HG03575 (cell line): ENCODE results near the gene RSPRY1.

ENCODE experiments used
- ATAC-seq: cut with Tn5 transposase; IDR thresholded peaks from one replicate; pipeline ENCODE4 v1.9.1; 2021; ENCODE audit not compliant: unreplicated experiment, insufficient number of reproducible peaks, low FRiP score; ENCODE audit errors: extremely low read depth

The RSPRY1 gene

DNA sequence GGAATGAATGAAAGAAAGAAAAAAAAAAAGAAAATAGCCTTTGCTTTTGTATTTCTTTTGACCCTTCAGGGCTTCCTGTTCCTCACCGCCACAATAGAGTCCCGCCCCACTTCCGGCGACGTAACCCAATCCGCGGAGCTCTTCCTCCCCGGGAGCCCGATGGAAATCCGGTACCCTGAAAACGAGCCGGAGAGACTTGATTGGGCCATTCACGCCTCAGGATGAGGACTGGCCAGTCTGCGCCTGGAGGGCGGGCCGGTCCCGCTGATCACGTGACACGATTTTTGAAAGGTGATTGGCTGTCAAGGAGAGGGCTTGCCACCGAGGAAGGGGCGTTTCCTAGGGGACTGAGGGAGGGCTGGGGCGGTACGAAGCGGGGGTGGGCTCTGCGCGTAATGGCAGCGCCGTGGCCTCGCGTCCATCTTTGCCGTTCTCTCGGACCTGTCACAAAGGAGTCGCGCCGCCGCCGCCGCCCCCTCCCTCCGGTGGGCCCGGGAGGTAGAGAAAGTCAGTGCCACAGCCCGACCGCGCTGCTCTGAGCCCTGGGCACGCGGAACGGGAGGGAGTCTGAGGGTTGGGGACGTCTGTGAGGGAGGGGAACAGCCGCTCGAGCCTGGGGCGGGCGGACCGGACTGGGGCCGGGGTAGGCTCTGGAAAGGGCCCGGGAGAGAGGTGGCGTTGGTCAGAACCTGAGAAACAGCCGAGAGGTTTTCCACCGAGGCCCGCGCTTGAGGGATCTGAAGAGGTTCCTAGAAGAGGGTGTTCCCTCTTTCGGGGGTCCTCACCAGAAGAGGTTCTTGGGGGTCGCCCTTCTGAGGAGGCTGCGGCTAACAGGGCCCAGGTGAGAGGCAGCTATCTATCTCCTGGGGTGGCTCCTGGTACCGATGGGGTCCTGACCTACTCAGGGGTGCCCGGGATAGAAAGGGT is at the start of gene RSPRY1, which contains the start of gene PSME3IP1:
TSS of gene RSPRY1 (plus strand) at position 385 of the 927 bp plus-strand sequence. CDS start 18,330 bp downstream, outside the sequence.
TSS of gene PSME3IP1 (minus strand) at position 95 of the 927 bp plus-strand sequence. CDS start 12,185 bp downstream, outside the sequence.
- ATAC-seq = peak; percentile 71

DNA sequence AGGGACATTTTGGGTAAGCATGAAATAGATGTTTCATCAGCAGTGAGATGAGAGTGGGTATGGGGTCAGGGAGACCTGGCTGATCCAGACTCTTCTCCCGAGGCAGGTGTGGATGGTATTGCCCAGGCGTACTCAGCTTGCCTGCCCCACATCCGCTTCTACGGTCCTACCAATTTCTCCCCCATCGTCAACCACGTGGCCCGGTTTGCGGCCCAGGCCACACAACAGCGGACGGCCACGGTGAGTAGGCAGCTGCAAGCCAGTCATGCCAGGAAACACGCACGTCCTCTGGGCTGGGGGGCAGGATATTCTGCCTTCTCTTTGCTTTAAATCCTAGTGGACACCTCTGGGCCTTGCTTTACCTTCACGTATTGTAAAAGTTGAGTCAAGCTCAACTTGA is 49.1 kb upstream of the RSPRY1 start:
- ATAC-seq = no peak

DNA sequence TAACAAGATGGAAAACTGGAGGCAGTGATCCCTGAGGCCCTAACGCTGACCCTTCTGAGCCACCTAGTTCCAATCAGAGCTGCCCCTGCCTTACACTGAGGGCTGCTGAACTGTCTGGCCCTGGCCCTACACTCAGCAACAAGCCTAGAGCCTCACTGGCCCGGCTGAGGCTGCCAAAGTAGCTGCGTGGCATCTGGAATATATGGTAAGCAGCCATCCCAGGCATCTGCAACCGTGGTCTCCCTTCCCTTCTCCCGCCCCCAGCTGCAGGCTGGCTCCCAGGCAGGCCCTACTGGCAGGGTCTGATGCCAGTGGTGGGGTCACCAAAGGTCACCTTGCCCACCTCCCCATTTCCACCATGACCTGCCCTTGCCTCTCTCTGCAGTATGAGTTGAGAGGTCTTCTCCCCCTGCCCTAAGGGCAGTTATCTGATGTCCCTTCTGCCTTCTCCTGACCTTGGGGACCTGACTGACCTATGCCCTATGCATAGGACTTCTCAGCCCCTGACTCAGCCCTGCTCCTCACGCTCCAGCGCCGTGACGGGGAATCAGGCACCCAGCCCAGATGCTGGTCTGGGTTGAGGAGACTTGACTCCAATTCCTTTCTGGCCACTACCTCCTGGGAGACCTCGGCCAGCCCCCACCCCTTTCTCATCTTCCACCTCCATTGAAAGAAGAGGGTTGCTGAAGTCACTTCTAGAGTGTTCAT is 48.4 kb upstream of the RSPRY1 start:
- ATAC-seq = no peak

DNA sequence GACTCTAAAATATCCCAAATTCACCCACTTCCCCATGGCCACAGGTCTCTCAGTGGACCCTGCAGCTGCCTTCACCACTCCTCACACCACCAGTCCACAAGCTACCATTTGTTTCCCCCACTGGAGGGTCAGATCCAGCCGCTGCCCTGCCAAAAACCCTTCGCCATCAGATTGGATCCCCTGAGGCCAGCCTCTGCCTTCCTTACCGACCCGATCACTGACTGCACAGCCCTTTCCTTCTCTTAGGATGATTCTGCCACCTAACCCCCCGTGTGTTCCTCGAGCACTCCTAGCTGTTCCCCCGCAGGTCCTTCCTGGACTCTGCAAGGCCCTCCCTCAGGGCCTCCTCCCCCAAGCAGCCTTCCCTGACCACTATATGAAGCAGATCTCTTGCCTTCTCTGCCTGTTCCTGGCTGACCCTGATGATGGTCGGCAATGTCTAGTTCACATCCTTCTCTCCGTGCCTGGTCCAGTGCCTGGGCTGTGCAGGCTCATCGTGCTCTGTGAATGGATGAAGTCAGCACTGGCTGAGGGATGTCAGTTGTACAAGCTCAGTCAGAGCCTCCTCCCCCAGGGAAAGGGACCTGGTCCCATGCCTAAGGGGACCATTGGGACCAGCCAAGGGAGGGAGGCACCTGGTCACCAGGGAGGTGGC is 47.7 kb upstream of the RSPRY1 start:
- ATAC-seq = no peak

- no peak for ATAC-seq
Measured at GRCh38 chr16:57140931-57141668, 45.0 kb upstream of the RSPRY1 start.

GRCh38 chr16:57141822-57142631 is 44.1 kb upstream of the RSPRY1 start:
- no peak for ATAC-seq

GRCh38 chr16:57143149-57143921 is 42.8 kb upstream of the RSPRY1 start:
- ATAC-seq = no peak

DNA sequence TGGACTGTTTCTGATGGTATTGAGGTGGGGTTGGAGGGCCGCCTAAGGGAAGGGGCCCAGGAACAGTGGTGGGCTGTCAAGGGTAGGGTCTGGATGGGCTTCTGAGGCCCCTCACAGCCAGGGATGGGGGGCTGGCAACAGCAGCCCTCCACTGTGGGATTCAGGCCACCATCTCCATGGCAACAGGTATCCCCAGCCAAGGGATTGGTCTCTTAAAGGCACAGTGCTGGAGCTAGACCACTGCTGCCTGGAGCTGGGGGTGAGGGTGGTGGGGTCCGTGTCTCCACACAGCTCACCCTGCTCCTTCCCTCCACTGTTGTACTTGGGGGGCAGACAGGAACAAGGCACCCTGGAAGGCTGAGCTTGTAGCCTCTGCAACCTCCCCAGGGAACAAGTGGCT is 42.1 kb upstream of the RSPRY1 start:
- ATAC-seq = no peak

- no peak for ATAC-seq
Measured at GRCh38 chr16:57145046-57146021, 40.8 kb upstream of the RSPRY1 start.

DNA sequence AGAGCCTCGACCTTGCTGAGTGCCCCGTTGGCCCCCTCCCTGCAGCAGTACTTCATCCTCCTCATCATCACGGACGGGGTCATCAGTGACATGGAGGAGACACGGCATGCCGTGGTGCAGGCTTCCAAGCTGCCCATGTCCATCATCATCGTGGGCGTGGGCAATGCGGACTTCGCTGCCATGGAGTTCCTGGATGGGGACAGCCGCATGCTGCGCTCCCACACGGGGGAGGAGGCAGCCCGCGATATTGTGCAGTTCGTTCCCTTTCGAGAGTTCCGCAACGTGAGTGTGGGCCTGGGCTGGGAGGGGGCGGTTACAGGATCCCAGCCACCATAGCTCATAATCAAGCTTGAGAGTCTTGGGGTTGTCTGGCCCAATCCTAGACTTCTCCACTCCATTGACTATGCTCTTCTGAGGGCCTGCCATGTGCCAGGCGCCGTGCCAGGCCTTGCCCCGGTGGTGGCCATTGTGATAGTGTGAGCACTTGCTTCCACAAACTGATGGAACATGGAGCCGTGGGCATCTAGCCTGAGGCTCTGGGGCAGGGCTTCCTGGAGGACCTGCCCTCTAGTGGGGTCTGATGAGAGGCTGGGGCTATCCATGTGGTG is 40.0 kb upstream of the RSPRY1 start:
- ATAC-seq = no peak

DNA sequence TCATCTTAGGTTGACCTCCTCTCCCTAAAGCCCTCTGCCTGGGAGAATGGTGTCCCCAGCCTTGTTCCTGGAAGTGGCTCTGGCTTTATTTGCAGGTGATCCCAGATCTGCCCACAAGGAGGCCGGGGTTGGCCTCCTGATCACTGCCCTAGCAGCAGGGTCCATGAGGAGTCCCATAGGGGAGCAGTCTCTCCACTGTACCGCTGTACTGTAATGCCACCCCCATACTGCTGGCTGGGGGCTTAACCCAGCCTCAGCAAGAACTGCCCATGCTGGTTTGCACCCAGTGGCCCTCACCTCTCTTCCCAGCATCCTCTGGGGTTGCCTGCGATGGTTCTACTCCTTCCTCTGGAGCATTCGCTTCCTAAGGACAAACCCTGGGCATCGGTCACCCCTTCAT is 39.4 kb upstream of the RSPRY1 start:
- no peak for ATAC-seq

DNA sequence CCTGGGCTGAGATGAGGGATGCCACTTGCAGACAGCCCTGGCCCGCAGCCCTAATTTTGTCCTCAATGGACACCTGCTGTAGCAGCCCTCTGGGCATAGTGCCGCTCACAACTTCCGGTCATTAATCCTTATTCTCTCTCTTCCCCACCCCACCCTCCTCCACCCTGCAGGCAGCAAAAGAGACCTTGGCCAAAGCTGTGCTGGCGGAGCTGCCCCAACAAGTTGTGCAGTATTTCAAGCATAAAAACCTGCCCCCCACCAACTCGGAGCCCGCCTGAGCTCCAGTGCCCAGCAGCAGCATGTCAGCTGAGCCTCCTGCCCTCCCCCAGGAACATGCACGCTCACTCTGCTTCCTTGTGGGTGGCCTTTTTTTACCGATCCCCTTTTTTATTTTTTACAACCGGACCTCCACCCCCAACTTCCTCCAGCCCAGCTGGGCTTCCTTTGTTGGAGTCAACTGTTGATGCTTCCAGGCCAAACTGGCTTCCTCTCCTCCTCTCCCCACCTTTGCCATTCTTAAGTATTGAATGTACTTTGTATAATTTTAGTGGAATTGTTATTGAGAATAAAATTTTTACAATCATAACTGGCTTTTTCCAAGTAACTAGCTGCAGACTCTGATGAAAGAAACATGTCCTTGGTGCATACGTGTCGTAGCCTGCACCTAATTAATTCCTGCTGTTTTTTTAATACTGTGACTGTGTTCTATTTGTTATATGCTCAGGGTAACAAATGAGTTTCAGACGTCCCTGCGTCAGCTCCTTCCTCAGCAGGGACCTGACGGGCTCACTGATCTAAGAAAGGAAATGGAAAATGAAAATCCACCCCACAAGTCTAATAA is 38.5 kb upstream of the RSPRY1 start:
- no peak for ATAC-seq

- ATAC-seq = no peak
Measured at GRCh38 chr16:57148481-57148880, 37.6 kb upstream of the RSPRY1 start.

GRCh38 chr16:57149391-57149790 is 36.7 kb upstream of the RSPRY1 start:
- no peak for ATAC-seq

DNA sequence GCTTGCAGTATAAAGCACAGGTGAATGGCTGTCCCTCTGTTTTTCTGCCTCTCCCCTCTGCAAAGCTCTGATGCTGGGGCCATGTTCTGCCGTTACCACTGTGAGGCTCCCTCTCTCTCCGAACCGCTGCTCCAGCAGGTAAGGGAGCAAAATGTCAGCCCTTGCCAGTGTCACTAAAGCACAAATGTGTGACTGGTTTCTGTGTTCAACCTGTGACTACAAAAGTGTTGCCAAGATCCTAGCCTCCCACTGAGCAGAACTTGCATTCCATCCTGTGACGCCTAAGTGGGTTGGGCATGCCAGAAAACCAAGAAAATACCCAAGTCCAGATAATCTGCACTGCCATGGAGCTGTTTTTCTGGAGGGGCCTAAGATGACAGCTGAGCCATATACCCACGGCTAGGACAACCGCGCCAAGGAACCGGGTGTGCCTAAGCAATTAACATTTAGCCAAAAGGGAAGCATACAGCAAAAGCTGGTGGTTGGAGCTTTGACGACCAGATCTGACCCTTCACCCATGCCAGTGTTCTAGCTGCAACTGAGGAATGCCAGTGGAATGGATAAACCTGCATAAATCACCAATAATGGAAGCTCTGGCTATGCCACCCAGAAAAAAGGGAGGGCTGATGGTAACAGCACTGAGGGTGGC is 35.3 kb upstream of the RSPRY1 start:
- ATAC-seq = no peak
